ENCODE data around the gene DGKQ. TPM values are rescaled to one million over a fixed set of nuclear protein-coding genes. Genes with fewer than 3 reads are reported as not detected.

Gene DGKQ
- total and polyA plus RNA-seq, 9 of the 15 experiments (the other 6 are each of a cell fraction or from before 2014, with no cell fraction given), result 0.17 to 22.0 (median 5.6) TPM

DNA sequence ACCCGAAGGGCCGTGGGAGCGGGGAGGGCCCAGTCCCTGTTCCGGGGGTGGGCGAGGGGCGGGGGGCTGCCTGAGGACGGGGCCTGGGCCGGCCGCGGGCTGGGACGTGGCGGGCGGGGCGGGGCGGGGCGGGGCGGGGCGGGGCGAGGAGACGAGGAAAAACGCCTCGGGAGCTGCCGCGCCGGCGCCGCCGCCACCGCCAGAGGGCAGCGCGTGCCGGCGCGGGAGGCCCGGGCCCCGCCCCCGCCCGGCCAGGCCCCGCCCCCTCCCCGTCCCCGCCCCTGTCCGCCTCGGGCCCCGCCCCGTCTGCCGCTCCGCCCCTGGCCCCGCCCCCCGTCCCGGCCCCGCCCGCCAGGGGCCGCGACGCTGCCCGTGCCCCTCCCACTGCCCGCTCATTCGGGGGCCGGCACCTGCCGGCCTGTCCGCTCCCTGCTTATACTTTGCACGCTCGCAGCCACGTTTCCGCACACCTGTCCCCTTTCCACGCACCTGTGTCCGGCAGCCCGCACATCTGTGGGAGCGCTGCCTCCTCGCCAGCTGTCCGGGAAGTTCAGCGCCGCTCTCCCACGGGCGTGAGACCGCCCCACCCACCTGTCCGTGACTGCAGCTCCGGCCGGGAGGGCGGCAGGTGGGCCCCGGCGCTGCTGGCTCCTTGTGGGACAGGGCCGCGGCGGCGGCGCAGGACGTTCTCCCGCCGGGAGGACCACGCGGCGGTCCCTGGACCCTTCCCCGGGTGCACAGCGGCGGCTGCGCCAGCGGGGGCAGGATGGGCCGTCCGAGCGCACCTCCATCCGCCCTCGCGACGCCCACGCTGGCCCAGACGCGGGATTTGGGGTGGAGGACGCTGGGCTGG is 36.4 kb upstream of the DGKQ start (continued):
- TF ChIP-seq ARID4B (CRISPR knock-in tag; IDR thresholded peaks at IDR 0.05) (peak; percentile 48; the same call in 1 of the 2 replicates), ZEB2 (IDR thresholded peaks at IDR 0.05) (peak; percentile 71; the same call in 1 of the 2 replicates), RBBP5 (IDR thresholded peaks at IDR 0.05; ENCODE audit: borderline replicate concordance, insufficient read depth, low read length, poor library complexity, severe bottlenecking) (peak; percentile 35), PML (IDR thresholded peaks at IDR 0.05; ENCODE audit: low read length) (no peak; the same call in 1 of the 2 replicates), NRF1 (conservative IDR thresholded peaks at IDR 0.05 in 1 of 2, IDR thresholded peaks at IDR 0.05 in 1 of 2) (peak; percentile 85 to 87), FOXM1 (IDR thresholded peaks at IDR 0.05; ENCODE audit: low read depth) (no peak), FOXM1 (CRISPR knock-in tag; IDR thresholded peaks at IDR 0.05; ENCODE audit: low read depth) (peak; percentile 70), CTBP1 (IDR thresholded peaks at IDR 0.05; ENCODE audit: borderline replicate concordance) (peak; percentile 76), STAG1 (CRISPR knock-in tag; IDR thresholded peaks at IDR 0.05; ENCODE audit: borderline replicate concordance) (0 out of 2 replicates have a peak, but pooled peaks have one; percentile 26), HDAC3 (IDR thresholded peaks at IDR 0.05; ENCODE audit: borderline replicate concordance, partially characterized antibody) (no peak), KAT7 (CRISPR knock-in tag; IDR thresholded peaks at IDR 0.05; ENCODE audit: borderline replicate concordance) (0 out of 2 replicates have a peak, but pooled peaks have one; percentile 40), POLR2G (IDR thresholded peaks at IDR 0.05; ENCODE audit: low read depth, low read length) (peak; percentile 65), HMGN3 (IDR thresholded peaks at IDR 0.05; ENCODE audit: borderline replicate concordance, extremely low read depth, insufficient read length, low read depth, low read length) (peak; percentile 60), SMAD4 (CRISPR knock-in tag; conservative IDR thresholded peaks at IDR 0.05) (peak; percentile 77), SIN3A (IDR thresholded peaks at IDR 0.05; ENCODE audit: borderline replicate concordance in 2 of 2, control insufficient read depth in 1 of 2, low read depth in 2 of 2, low read length in 2 of 2) (0 out of 4 replicates have a peak, but pooled peaks of 1 of the 2 experiments have one; percentile 41), HDAC1 (IDR thresholded peaks at IDR 0.05) (peak in 1 of 2 experiments; percentile 66; a peak in 1 of 4 replicates), ZNF316 (IDR thresholded peaks at IDR 0.05) (peak; percentile 51)
- TF ChIP-seq, protein P1, sequence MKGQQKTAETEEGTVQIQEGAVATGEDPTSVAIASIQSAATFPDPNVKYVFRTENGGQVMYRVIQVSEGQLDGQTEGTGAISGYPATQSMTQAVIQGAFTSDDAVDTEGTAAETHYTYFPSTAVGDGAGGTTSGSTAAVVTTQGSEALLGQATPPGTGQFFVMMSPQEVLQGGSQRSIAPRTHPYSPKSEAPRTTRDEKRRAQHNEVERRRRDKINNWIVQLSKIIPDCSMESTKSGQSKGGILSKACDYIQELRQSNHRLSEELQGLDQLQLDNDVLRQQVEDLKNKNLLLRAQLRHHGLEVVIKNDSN (CRISPR knock-in tag; IDR thresholded peaks at IDR 0.05), result 0 out of 2 replicates have a peak, but pooled peaks have one; percentile 4
- TF ChIP-seq, protein P2, sequence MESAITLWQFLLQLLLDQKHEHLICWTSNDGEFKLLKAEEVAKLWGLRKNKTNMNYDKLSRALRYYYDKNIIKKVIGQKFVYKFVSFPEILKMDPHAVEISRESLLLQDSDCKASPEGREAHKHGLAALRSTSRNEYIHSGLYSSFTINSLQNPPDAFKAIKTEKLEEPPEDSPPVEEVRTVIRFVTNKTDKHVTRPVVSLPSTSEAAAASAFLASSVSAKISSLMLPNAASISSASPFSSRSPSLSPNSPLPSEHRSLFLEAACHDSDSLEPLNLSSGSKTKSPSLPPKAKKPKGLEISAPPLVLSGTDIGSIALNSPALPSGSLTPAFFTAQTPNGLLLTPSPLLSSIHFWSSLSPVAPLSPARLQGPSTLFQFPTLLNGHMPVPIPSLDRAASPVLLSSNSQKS (CRISPR knock-in tag; IDR thresholded peaks at IDR 0.05), result no peak
